H1 (cell line): ENCODE results near the gene IZUMO4. TPM values are rescaled to one million over a fixed set of nuclear protein-coding genes. Genes with fewer than 3 reads are reported as not detected.

ENCODE experiments used
- GTF2F1 ChIP-seq: IDR thresholded peaks from 2 replicates; pipeline ENCODE4 v1.6.1; 2012; ENCODE audit warnings: low read depth, low read length, improper control_type of control experiment, borderline replicate concordance
- KDM4A ChIP-seq: IDR thresholded peaks from one replicate; pipeline ENCODE4 v1.7.1; 2012; ENCODE audit warnings: low read depth, mild to moderate bottlenecking, moderate library complexity, low read length, inconsistent platforms; ENCODE audit not compliant: severe bottlenecking
- KDM5A ChIP-seq: fragments of 200-600 bp; IDR thresholded peaks from 2 replicates; pipeline ENCODE4 v1.7.1; 2012; ENCODE audit warnings: mild to moderate bottlenecking, low read length, inconsistent platforms, mixed read lengths
- POLR2AphosphoS5 ChIP-seq: IDR thresholded peaks from 2 replicates; pipeline ENCODE4 v1.6.1; 2011; ENCODE audit warnings: low read depth, low read length
- SAP30 ChIP-seq: fragments of 300-600 bp; sonication (generic); IDR thresholded peaks from 2 replicates; pipeline ENCODE4 v1.7.1; 2012; ENCODE audit warnings: low read length, moderate library complexity, mild to moderate bottlenecking, inconsistent platforms; ENCODE audit not compliant: insufficient read depth, insufficient replicate concordance
- SUZ12 ChIP-seq: fragments of 200-600 bp; sonication (generic); IDR thresholded peaks from 2 replicates; pipeline ENCODE4 v1.6.1; 2012; ENCODE audit warnings: mild to moderate bottlenecking, inconsistent platforms, low read length, moderate library complexity, mixed read lengths
- USF2 ChIP-seq: IDR thresholded peaks from 2 replicates; pipeline ENCODE4 v1.6.1; 2011; ENCODE audit warnings: low read length, improper control_type of control experiment
- YY1 ChIP-seq: IDR thresholded peaks from 2 replicates; pipeline ENCODE4 v1.6.1; 2011; ENCODE audit warnings: low read depth, mild to moderate bottlenecking, low read length
- polyA plus RNA-seq, 7 experiments: library from polyadenylated mRNA; depleted of rRNA in 3 of 7; stranded (reverse) in 5 of 7; unstranded in 2 of 7; fragments of >200 nt in 5 of 7; fragments of 200-250 nt in 2 of 7; gene quantifications; 1 replicate in 5 of 7; 2 replicates in 1 of 7; 4 replicates in 1 of 7; pipeline versions ENCODE4 v1.2.1 to v1.2.3, GENCODE V29; 2011 to 2013; ENCODE audit warnings: missing spikeins in 2 of 7, mixed read lengths in 2 of 7
- total RNA-seq: library from RNA; stranded (reverse); fragmentation: NEBNext Ultra II Directional; extraction: Animal tissue kit (Norgen Biotek cat#: 25700); gene quantifications from 2 replicates; pipeline ENCODE4 v1.2.1, GENCODE V29; 2021
- TF ChIP-seq, protein P1 (sequence below): fragments of 300-600 bp; sonication (generic); IDR thresholded peaks from 2 replicates; pipeline ENCODE4 v1.7.1; 2012; ENCODE audit warnings: low read length, moderate library complexity, mild to moderate bottlenecking, inconsistent platforms; ENCODE audit not compliant: insufficient replicate concordance

IZUMO4 gene
- total and polyA plus RNA-seq, 2 of the 8 experiments (the other 6 are each of a cell fraction or from before 2014, with no cell fraction given), result 1.8 to 1.9 TPM

GRCh38 chr19:2058570-2059421 lies 37.9 kb upstream of the IZUMO4 start (continued):
- TF ChIP-seq, protein P1, sequence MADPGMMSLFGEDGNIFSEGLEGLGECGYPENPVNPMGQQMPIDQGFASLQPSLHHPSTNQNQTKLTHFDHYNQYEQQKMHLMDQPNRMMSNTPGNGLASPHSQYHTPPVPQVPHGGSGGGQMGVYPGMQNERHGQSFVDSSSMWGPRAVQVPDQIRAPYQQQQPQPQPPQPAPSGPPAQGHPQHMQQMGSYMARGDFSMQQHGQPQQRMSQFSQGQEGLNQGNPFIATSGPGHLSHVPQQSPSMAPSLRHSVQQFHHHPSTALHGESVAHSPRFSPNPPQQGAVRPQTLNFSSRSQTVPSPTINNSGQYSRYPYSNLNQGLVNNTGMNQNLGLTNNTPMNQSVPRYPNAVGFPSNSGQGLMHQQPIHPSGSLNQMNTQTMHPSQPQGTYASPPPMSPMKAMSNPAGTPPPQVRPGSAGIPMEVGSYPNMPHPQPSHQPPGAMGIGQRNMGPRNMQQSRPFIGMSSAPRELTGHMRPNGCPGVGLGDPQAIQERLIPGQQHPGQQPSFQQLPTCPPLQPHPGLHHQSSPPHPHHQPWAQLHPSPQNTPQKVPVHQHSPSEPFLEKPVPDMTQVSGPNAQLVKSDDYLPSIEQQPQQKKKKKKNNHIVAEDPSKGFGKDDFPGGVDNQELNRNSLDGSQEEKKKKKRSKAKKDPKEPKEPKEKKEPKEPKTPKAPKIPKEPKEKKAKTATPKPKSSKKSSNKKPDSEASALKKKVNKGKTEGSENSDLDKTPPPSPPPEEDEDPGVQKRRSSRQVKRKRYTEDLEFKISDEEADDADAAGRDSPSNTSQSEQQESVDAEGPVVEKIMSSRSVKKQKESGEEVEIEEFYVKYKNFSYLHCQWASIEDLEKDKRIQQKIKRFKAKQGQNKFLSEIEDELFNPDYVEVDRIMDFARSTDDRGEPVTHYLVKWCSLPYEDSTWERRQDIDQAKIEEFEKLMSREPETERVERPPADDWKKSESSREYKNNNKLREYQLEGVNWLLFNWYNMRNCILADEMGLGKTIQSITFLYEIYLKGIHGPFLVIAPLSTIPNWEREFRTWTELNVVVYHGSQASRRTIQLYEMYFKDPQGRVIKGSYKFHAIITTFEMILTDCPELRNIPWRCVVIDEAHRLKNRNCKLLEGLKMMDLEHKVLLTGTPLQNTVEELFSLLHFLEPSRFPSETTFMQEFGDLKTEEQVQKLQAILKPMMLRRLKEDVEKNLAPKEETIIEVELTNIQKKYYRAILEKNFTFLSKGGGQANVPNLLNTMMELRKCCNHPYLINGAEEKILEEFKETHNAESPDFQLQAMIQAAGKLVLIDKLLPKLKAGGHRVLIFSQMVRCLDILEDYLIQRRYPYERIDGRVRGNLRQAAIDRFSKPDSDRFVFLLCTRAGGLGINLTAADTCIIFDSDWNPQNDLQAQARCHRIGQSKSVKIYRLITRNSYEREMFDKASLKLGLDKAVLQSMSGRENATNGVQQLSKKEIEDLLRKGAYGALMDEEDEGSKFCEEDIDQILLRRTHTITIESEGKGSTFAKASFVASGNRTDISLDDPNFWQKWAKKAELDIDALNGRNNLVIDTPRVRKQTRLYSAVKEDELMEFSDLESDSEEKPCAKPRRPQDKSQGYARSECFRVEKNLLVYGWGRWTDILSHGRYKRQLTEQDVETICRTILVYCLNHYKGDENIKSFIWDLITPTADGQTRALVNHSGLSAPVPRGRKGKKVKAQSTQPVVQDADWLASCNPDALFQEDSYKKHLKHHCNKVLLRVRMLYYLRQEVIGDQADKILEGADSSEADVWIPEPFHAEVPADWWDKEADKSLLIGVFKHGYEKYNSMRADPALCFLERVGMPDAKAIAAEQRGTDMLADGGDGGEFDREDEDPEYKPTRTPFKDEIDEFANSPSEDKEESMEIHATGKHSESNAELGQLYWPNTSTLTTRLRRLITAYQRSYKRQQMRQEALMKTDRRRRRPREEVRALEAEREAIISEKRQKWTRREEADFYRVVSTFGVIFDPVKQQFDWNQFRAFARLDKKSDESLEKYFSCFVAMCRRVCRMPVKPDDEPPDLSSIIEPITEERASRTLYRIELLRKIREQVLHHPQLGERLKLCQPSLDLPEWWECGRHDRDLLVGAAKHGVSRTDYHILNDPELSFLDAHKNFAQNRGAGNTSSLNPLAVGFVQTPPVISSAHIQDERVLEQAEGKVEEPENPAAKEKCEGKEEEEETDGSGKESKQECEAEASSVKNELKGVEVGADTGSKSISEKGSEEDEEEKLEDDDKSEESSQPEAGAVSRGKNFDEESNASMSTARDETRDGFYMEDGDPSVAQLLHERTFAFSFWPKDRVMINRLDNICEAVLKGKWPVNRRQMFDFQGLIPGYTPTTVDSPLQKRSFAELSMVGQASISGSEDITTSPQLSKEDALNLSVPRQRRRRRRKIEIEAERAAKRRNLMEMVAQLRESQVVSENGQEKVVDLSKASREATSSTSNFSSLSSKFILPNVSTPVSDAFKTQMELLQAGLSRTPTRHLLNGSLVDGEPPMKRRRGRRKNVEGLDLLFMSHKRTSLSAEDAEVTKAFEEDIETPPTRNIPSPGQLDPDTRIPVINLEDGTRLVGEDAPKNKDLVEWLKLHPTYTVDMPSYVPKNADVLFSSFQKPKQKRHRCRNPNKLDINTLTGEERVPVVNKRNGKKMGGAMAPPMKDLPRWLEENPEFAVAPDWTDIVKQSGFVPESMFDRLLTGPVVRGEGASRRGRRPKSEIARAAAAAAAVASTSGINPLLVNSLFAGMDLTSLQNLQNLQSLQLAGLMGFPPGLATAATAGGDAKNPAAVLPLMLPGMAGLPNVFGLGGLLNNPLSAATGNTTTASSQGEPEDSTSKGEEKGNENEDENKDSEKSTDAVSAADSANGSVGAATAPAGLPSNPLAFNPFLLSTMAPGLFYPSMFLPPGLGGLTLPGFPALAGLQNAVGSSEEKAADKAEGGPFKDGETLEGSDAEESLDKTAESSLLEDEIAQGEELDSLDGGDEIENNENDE, result no peak
- TF ChIP-seq KDM5A, result no peak
- TF ChIP-seq USF2, result no peak
- TF ChIP-seq GTF2F1, result no peak
- TF ChIP-seq KDM4A, result no peak
- no peak for TF ChIP-seq POLR2AphosphoS5
- TF ChIP-seq SAP30, result no peak
- TF ChIP-seq YY1, result no peak
- TF ChIP-seq SUZ12, result no peak
